ENCODE data around the gene SPTLC2.

DNA sequence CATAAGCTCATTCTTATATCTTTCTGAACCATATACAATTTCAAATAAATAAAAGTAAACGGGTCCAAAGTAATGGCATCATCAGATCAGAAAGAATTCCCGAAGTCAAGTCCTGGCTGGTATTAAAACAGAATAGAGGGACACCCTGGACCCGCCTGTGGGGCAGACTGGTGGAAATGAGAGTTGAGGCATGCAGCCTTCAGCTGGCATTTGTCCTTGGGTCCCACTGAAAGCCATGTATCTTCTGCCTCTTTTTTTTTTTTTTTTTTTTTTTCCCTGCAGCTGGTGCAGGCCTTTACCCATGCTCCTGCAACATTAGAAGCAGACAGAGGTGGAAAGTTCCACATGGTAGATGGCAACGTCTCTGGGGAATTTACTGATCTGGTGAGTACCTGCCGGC, 148.6 kb downstream of the SPTLC2 start:
- TF ChIP-seq, protein P1, sequence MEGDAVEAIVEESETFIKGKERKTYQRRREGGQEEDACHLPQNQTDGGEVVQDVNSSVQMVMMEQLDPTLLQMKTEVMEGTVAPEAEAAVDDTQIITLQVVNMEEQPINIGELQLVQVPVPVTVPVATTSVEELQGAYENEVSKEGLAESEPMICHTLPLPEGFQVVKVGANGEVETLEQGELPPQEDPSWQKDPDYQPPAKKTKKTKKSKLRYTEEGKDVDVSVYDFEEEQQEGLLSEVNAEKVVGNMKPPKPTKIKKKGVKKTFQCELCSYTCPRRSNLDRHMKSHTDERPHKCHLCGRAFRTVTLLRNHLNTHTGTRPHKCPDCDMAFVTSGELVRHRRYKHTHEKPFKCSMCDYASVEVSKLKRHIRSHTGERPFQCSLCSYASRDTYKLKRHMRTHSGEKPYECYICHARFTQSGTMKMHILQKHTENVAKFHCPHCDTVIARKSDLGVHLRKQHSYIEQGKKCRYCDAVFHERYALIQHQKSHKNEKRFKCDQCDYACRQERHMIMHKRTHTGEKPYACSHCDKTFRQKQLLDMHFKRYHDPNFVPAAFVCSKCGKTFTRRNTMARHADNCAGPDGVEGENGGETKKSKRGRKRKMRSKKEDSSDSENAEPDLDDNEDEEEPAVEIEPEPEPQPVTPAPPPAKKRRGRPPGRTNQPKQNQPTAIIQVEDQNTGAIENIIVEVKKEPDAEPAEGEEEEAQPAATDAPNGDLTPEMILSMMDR (CRISPR knock-in tag; IDR thresholded peaks at IDR 0.05) = no peak
- TF ChIP-seq NONO (IDR thresholded peaks at IDR 0.05) (no peak), NONO (CRISPR knock-in tag; conservative IDR thresholded peaks at IDR 0.05) (no peak), FOXA1 (IDR thresholded peaks at IDR 0.05) (no peak), FOXA1 (CRISPR knock-in tag; IDR thresholded peaks at IDR 0.05) (no peak), ZNF263 (CRISPR knock-in tag; IDR thresholded peaks at IDR 0.05) (no peak), POLR2G (IDR thresholded peaks at IDR 0.05; ENCODE audit: low read depth, low read length) (no peak), HDAC2 (CRISPR knock-in tag; IDR thresholded peaks at IDR 0.05) (no peak), ZNF672 (CRISPR knock-in tag; IDR thresholded peaks at IDR 0.05) (no peak)
- TF ChIP-seq, protein P2, sequence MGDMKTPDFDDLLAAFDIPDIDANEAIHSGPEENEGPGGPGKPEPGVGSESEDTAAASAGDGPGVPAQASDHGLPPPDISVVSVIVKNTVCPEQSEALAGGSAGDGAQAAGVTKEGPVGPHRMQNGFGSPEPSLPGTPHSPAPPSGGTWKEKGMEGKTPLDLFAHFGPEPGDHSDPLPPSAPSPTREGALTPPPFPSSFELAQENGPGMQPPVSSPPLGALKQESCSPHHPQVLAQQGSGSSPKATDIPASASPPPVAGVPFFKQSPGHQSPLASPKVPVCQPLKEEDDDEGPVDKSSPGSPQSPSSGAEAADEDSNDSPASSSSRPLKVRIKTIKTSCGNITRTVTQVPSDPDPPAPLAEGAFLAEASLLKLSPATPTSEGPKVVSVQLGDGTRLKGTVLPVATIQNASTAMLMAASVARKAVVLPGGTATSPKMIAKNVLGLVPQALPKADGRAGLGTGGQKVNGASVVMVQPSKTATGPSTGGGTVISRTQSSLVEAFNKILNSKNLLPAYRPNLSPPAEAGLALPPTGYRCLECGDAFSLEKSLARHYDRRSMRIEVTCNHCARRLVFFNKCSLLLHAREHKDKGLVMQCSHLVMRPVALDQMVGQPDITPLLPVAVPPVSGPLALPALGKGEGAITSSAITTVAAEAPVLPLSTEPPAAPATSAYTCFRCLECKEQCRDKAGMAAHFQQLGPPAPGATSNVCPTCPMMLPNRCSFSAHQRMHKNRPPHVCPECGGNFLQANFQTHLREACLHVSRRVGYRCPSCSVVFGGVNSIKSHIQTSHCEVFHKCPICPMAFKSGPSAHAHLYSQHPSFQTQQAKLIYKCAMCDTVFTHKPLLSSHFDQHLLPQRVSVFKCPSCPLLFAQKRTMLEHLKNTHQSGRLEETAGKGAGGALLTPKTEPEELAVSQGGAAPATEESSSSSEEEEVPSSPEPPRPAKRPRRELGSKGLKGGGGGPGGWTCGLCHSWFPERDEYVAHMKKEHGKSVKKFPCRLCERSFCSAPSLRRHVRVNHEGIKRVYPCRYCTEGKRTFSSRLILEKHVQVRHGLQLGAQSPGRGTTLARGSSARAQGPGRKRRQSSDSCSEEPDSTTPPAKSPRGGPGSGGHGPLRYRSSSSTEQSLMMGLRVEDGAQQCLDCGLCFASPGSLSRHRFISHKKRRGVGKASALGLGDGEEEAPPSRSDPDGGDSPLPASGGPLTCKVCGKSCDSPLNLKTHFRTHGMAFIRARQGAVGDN (CRISPR knock-in tag; IDR thresholded peaks at IDR 0.05) = no peak
- TF ChIP-seq, protein P3, sequence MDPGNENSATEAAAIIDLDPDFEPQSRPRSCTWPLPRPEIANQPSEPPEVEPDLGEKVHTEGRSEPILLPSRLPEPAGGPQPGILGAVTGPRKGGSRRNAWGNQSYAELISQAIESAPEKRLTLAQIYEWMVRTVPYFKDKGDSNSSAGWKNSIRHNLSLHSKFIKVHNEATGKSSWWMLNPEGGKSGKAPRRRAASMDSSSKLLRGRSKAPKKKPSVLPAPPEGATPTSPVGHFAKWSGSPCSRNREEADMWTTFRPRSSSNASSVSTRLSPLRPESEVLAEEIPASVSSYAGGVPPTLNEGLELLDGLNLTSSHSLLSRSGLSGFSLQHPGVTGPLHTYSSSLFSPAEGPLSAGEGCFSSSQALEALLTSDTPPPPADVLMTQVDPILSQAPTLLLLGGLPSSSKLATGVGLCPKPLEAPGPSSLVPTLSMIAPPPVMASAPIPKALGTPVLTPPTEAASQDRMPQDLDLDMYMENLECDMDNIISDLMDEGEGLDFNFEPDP (CRISPR knock-in tag; conservative IDR thresholded peaks at IDR 0.05) = no peak
- TF ChIP-seq, protein P4, sequence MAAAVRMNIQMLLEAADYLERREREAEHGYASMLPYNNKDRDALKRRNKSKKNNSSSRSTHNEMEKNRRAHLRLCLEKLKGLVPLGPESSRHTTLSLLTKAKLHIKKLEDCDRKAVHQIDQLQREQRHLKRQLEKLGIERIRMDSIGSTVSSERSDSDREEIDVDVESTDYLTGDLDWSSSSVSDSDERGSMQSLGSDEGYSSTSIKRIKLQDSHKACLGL (CRISPR knock-in tag; IDR thresholded peaks at IDR 0.05) = no peak
- TF ChIP-seq, protein P5, sequence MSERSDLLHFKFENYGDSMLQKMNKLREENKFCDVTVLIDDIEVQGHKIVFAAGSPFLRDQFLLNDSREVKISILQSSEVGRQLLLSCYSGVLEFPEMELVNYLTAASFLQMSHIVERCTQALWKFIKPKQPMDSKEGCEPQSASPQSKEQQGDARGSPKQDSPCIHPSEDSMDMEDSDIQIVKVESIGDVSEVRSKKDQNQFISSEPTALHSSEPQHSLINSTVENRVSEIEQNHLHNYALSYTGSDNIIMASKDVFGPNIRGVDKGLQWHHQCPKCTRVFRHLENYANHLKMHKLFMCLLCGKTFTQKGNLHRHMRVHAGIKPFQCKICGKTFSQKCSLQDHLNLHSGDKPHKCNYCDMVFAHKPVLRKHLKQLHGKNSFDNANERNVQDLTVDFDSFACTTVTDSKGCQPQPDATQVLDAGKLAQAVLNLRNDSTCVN (CRISPR knock-in tag; IDR thresholded peaks at IDR 0.05; ENCODE audit: borderline replicate concordance) = no peak
